GM12878 (cell line): Measurements from ENCODE around the gene SLC36A1. TPM values are rescaled to one million over a fixed set of nuclear protein-coding genes. Genes with fewer than 3 reads are reported as not detected.

ENCODE experiments used
- ATAC-seq: fragments of 200-7000 bp; cut with Tn5 transposase; 3 replicates; pipeline ENCODE4 v1.9.1; 2020; ENCODE audit warnings: mild to moderate bottlenecking, moderate library complexity
- BruUV-seq: library from RNA; stranded (reverse); fragments of 400-500 nt; replicated peaks from 2 replicates; lab custom pipeline; 2021; lab: Mats Ljungman, UMichigan
- CTCF ChIA-PET: fragments of 300-600 bp; sonication (Branson Sonifier 250); formaldehyde crosslinking; extraction: SDS; loops from one replicate; lab custom pipeline; 2021; ENCODE audit warnings: inconsistent platforms; lab: Yijun Ruan, JAX
- POLR2A ChIA-PET: fragments of 350-600 bp; formaldehyde crosslinking; extraction: SDS; loops from one replicate; lab custom pipeline; 2021; ENCODE audit warnings: inconsistent platforms; lab: Charles Lee
- RAD21 ChIA-PET: fragments of 300-600 bp; sonication (Branson Sonifier 250); formaldehyde crosslinking; loops from one replicate; lab custom pipeline; 2023; ENCODE audit warnings: antibody characterized with exemption; ENCODE audit not compliant: unreplicated experiment; lab: Charles Lee
- SMC1A ChIA-PET: fragments of 300-600 bp; sonication (Branson Sonifier 250); formaldehyde crosslinking; loops from one replicate; lab custom pipeline; 2023; ENCODE audit not compliant: unreplicated experiment, uncharacterized antibody; lab: Charles Lee
- DNase-seq: peaks from one replicate; pipeline ENCODE4 v3.0.0-alpha.2; 2011; ENCODE audit warnings: low read depth, low spot score
- FAIRE-seq: peaks from 3 replicates; lab custom pipeline; 2011; peaks lifted over from hg19 to GRCh38; lab: Jason Lieb, UNC
- H2AFZ ChIP-seq: 2 replicates; pipeline ENCODE4 v1.6.0; 2011; ENCODE audit warnings: low read depth, low read length, control low read depth; ENCODE audit not compliant: control insufficient read depth
- H3K27ac ChIP-seq: 2 replicates; pipeline ENCODE4 v1.5.1; 2011; ENCODE audit warnings: control low read depth; ENCODE audit not compliant: control insufficient read depth, insufficient read depth
- H3K27me3 ChIP-seq, 2 experiments: replicated peaks in 1 of 2; 2 replicates each; pipeline versions ENCODE4 v1.6.0 to v1.6.1; 2011; ENCODE audit warnings: low read length in 1 of 2; ENCODE audit not compliant: control insufficient read depth in 2 of 2, insufficient read depth in 2 of 2
- H3K36me3 ChIP-seq, 2 experiments: 2 replicates each; pipeline ENCODE4 v1.5.1; 2011; ENCODE audit warnings: low read length in 1 of 2; ENCODE audit not compliant: control insufficient read depth in 2 of 2, insufficient read depth in 2 of 2
- H3K4me1 ChIP-seq: 2 replicates; pipeline ENCODE4 v1.6.1; 2011; ENCODE audit warnings: mild to moderate bottlenecking, low read length, moderate library complexity, mixed read lengths; ENCODE audit not compliant: control insufficient read depth, insufficient read depth
- H3K4me2 ChIP-seq: 2 replicates; pipeline ENCODE4 v1.6.0; 2011; ENCODE audit warnings: control low read depth; ENCODE audit not compliant: control insufficient read depth, insufficient read depth
- H3K4me3 ChIP-seq: fragments of 200-600 bp; sonication (generic); 2 replicates; pipeline ENCODE4 v1.5.1; 2016
- H3K79me2 ChIP-seq: 2 replicates; pipeline ENCODE4 v1.6.0; 2011; ENCODE audit warnings: low read length; ENCODE audit not compliant: control insufficient read depth, insufficient read depth
- H3K9ac ChIP-seq: 2 replicates; pipeline ENCODE4 v1.8.0; 2011; ENCODE audit warnings: low read length, control low read depth, mixed read lengths; ENCODE audit not compliant: control insufficient read depth, insufficient read depth
- H3K9me3 ChIP-seq: replicated peaks from 3 replicates; pipeline ENCODE4 v1.5.1; 2011; ENCODE audit warnings: mild to moderate bottlenecking, low read length; ENCODE audit not compliant: control insufficient read depth, insufficient read depth
- H4K20me1 ChIP-seq: 2 replicates; pipeline ENCODE4 v1.6.0; 2011; ENCODE audit not compliant: control insufficient read depth, insufficient read depth
- BHLHE40 ChIP-seq, 2 experiments: fragments of 450-650 bp in 1 of 2; IDR thresholded peaks; 2 replicates each; pipeline ENCODE4 v1.6.1; 2011 to 2017; ENCODE audit warnings: low read depth in 2 of 2, borderline replicate concordance in 1 of 2, improper control_type of control experiment in 1 of 2, low read length in 1 of 2, mild to moderate bottlenecking in 1 of 2
- CBX5 ChIP-seq: sonication (generic); IDR thresholded peaks from 2 replicates; pipeline ENCODE4 v1.6.1; 2016; ENCODE audit warnings: low read depth, moderate library complexity, mild to moderate bottlenecking, inconsistent platforms
- MTA2 ChIP-seq: fragments of 450-650 bp; IDR thresholded peaks from 2 replicates; pipeline ENCODE4 v1.6.1; 2016; ENCODE audit warnings: low read depth, mild to moderate bottlenecking, moderate library complexity
- NR2F1 ChIP-seq: fragments of 450-650 bp; conservative IDR thresholded peaks from 2 replicates; pipeline ENCODE4 v1.6.1; 2017; ENCODE audit warnings: mild to moderate bottlenecking
- RAD21 ChIP-seq: IDR thresholded peaks from 2 replicates; pipeline ENCODE4 v1.6.1; 2011; ENCODE audit warnings: mild to moderate bottlenecking, low read depth, low read length, moderate library complexity; ENCODE audit not compliant: insufficient read depth
- RFX5 ChIP-seq: IDR thresholded peaks from 2 replicates; pipeline ENCODE4 v1.6.1; 2011; ENCODE audit warnings: low read depth, low read length, improper control_type of control experiment
- ZNF207 ChIP-seq: fragments of 450-650 bp; IDR thresholded peaks from 2 replicates; pipeline ENCODE4 v1.6.1; 2014; ENCODE audit warnings: antibody characterized with exemption, mild to moderate bottlenecking, borderline replicate concordance
- ZNF217 ChIP-seq: fragments of 450-650 bp; IDR thresholded peaks from 2 replicates; pipeline ENCODE4 v1.6.1; 2017; ENCODE audit warnings: antibody characterized with exemption, mild to moderate bottlenecking
- WGBS: methylation state at CpG from one replicate; pipeline ENCODE4 v1.1.6; 2016; ENCODE audit warnings: low lambda C conversion rate; ENCODE audit not compliant: insufficient replicate concordance, insufficient coverage; ENCODE audit errors: missing lambda C conversion rate; 5-methylcytosine and 5-hydroxymethylcytosine counted together
- in situ Hi-C: fragments of 300-500 bp; cut with MboI; formaldehyde crosslinking; loops from 9 replicates; pipeline ENCODE4 v1.14.3; 2018; ENCODE audit warnings: mixed read lengths
- intact Hi-C: fragments of 100-400 bp; cut with micrococcal nuclease; formaldehyde crosslinking; loops from one replicate; pipeline ENCODE4 v1.14.2; 2022; ENCODE audit not compliant: unreplicated experiment
- polyA plus RNA-seq, 11 experiments: library from polyadenylated mRNA; depleted of rRNA in 4 of 11; unstranded in 6 of 11; stranded (reverse) in 5 of 11; fragments of >200 nt; fragmentation: Nextera tagmentation in 4 of 11; fragmentation: Illumina TruSeq in 1 of 11; extraction: Ambion mirVana in 4 of 11; extraction: Trizol in 1 of 11; gene quantifications; 1 replicate in 1 of 11; 2 replicates in 10 of 11; pipeline versions ENCODE4 v1.2.1 to v1.2.3, GENCODE V29; 2011 to 2016; ENCODE audit warnings: inconsistent platforms in 2 of 11, missing spikeins in 2 of 11, low read depth in 1 of 11
- total RNA-seq, 4 experiments: library from RNA; depleted of rRNA in 3 of 4; stranded (reverse); fragments of >200 nt in 3 of 4; fragmentation: Illumina TruSeq in 1 of 4; extraction: Trizol in 1 of 4; gene quantifications; 2 replicates each; pipeline versions ENCODE4 v1.2.1 to v1.2.3, GENCODE V29; 2013 to 2021
- TF ChIP-seq, protein P1 (sequence below): IDR thresholded peaks from 2 replicates; pipeline ENCODE4 v1.6.1; 2011; ENCODE audit warnings: mild to moderate bottlenecking, low read depth, low read length, moderate library complexity; ENCODE audit not compliant: insufficient replicate concordance
- TF ChIP-seq, protein P2 (sequence below): IDR thresholded peaks from 2 replicates; pipeline ENCODE4 v1.6.1; 2011; ENCODE audit warnings: borderline replicate concordance, low read depth, mild to moderate bottlenecking, moderate library complexity, low read length; ENCODE audit not compliant: insufficient read depth, poor library complexity, severe bottlenecking
- TF ChIP-seq, protein P3 (sequence below): fragments of 450-650 bp; IDR thresholded peaks from 2 replicates; pipeline ENCODE4 v1.6.1; 2017; ENCODE audit warnings: antibody characterized with exemption, mild to moderate bottlenecking, moderate library complexity
- TF ChIP-seq, protein P4 (sequence below): fragments of 150-350 bp; IDR thresholded peaks from 2 replicates; pipeline ENCODE4 v1.6.1; 2016; ENCODE audit warnings: low read depth, low read length

SLC36A1 gene
- total and polyA plus RNA-seq, 10 of the 15 experiments (the other 5 are each of a cell fraction or from before 2014, with no cell fraction given): 0.50 to 8.2 (median 3.5) TPM

DNA sequence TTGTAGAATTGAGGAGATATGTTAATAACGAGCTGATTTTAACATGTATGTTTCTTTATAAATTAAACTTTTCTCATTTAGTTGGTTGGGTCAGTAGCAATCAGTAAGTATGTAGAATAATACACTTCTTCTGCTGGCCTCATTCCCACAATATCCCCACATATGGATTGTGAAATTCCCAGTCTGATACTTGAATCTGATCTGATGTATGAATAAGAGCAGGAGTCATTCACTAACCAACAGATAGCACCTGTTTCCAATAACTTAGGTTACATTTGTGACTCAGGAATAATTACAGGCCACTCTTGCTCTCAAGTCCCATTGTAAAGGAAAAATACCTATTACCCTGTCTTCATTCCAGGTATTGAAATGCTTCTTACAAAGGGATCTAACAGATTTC, 23.9 kb downstream of the SLC36A1 start:
- H3K79me2 ChIP-seq: no peaks in the 10 kb centered on the region
- no peak overlapping the region for H3K9ac ChIP-seq
- no peak overlapping the region for H3K27ac ChIP-seq
- H3K36me3 ChIP-seq: peaks cover 0 to 5% of the 10 kb centered on the region in 2 experiments; a peak in 1 of 4 replicates
- BruUV-seq: no TSS peak
- ATAC-seq: no peak
- no peak for DNase-seq
- intact Hi-C loops: no loop called here
- CTCF ChIA-PET: no interaction called here
- H2AFZ ChIP-seq: no peak overlapping the region
- TF ChIP-seq CBX5: no peak
- no peak for TF ChIP-seq RFX5
- TF ChIP-seq ZNF217: no peak
- TF ChIP-seq BHLHE40 (IDR thresholded peaks at IDR 0.05; ENCODE audit: borderline replicate concordance in 1 of 2, low read depth in 2 of 2, low read length in 1 of 2): no peak
- TF ChIP-seq, protein P1, sequence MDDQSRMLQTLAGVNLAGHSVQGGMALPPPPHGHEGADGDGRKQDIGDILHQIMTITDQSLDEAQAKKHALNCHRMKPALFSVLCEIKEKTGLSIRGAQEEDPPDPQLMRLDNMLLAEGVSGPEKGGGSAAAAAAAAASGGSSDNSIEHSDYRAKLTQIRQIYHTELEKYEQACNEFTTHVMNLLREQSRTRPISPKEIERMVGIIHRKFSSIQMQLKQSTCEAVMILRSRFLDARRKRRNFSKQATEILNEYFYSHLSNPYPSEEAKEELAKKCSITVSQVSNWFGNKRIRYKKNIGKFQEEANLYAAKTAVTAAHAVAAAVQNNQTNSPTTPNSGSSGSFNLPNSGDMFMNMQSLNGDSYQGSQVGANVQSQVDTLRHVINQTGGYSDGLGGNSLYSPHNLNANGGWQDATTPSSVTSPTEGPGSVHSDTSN: no peak
- TF ChIP-seq, protein P2, sequence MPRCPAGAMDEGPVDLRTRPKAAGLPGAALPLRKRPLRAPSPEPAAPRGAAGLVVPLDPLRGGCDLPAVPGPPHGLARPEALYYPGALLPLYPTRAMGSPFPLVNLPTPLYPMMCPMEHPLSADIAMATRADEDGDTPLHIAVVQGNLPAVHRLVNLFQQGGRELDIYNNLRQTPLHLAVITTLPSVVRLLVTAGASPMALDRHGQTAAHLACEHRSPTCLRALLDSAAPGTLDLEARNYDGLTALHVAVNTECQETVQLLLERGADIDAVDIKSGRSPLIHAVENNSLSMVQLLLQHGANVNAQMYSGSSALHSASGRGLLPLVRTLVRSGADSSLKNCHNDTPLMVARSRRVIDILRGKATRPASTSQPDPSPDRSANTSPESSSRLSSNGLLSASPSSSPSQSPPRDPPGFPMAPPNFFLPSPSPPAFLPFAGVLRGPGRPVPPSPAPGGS: no peak
- TF ChIP-seq, protein P3, sequence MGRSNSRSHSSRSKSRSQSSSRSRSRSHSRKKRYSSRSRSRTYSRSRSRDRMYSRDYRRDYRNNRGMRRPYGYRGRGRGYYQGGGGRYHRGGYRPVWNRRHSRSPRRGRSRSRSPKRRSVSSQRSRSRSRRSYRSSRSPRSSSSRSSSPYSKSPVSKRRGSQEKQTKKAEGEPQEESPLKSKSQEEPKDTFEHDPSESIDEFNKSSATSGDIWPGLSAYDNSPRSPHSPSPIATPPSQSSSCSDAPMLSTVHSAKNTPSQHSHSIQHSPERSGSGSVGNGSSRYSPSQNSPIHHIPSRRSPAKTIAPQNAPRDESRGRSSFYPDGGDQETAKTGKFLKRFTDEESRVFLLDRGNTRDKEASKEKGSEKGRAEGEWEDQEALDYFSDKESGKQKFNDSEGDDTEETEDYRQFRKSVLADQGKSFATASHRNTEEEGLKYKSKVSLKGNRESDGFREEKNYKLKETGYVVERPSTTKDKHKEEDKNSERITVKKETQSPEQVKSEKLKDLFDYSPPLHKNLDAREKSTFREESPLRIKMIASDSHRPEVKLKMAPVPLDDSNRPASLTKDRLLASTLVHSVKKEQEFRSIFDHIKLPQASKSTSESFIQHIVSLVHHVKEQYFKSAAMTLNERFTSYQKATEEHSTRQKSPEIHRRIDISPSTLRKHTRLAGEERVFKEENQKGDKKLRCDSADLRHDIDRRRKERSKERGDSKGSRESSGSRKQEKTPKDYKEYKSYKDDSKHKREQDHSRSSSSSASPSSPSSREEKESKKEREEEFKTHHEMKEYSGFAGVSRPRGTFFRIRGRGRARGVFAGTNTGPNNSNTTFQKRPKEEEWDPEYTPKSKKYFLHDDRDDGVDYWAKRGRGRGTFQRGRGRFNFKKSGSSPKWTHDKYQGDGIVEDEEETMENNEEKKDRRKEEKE: no peak
- TF ChIP-seq NR2F1: no peak
- no peak for TF ChIP-seq MTA2
- TF ChIP-seq, protein P4, sequence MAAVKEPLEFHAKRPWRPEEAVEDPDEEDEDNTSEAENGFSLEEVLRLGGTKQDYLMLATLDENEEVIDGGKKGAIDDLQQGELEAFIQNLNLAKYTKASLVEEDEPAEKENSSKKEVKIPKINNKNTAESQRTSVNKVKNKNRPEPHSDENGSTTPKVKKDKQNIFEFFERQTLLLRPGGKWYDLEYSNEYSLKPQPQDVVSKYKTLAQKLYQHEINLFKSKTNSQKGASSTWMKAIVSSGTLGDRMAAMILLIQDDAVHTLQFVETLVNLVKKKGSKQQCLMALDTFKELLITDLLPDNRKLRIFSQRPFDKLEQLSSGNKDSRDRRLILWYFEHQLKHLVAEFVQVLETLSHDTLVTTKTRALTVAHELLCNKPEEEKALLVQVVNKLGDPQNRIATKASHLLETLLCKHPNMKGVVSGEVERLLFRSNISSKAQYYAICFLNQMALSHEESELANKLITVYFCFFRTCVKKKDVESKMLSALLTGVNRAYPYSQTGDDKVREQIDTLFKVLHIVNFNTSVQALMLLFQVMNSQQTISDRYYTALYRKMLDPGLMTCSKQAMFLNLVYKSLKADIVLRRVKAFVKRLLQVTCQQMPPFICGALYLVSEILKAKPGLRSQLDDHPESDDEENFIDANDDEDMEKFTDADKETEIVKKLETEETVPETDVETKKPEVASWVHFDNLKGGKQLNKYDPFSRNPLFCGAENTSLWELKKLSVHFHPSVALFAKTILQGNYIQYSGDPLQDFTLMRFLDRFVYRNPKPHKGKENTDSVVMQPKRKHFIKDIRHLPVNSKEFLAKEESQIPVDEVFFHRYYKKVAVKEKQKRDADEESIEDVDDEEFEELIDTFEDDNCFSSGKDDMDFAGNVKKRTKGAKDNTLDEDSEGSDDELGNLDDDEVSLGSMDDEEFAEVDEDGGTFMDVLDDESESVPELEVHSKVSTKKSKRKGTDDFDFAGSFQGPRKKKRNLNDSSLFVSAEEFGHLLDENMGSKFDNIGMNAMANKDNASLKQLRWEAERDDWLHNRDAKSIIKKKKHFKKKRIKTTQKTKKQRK: no peak
- TF ChIP-seq RAD21: no peak
- TF ChIP-seq ZNF207: no peak
- TF ChIP-seq, all 136 proteins: peak for 0
- H3K4me2 ChIP-seq: no peak overlapping the region
- WGBS: 86% methylated on average over 1 of the region's 1 CpG
- FAIRE-seq: no peak
- no peaks in the 10 kb centered on the region; a peak in 1 of 4 replicates for H3K27me3 ChIP-seq
- POLR2A ChIA-PET: no interaction called here
- SMC1A ChIA-PET: interaction anchor here (1.5 kb wide), 1 partner anchor 19 kb away, joined by 5 read pairs; no protein-coding TSS in a partner anchor
- H3K9me3 ChIP-seq: no peaks in the 10 kb centered on the region
- H4K20me1 ChIP-seq: no peaks in the 10 kb centered on the region
- in situ Hi-C loops: no loop called here
- H3K4me3 ChIP-seq: no peak overlapping the region
- H3K4me1 ChIP-seq: no peaks in the 10 kb centered on the region
- RAD21 ChIA-PET: no interaction called here
